Glomerular endothelial cell (primary cell): ENCODE measurements around the gene CMKLR1. TPM values are rescaled to one million over a fixed set of nuclear protein-coding genes. Genes with fewer than 3 reads are reported as not detected.

Source experiments
- DNase-seq: peaks from one replicate; pipeline ENCODE4 v3.0.0-alpha.2; 2011; ENCODE audit warnings: low read depth, low spot score; ENCODE audit errors: extremely low read depth
- total RNA-seq: library from RNA; depleted of rRNA; stranded (reverse); fragments of >200 nt; gene quantifications from 2 replicates; pipeline ENCODE4 v1.2.3, GENCODE V29; 2015

CMKLR1 gene
- total RNA-seq, 1 donor from 2014 or later: 0.06 TPM

DNA sequence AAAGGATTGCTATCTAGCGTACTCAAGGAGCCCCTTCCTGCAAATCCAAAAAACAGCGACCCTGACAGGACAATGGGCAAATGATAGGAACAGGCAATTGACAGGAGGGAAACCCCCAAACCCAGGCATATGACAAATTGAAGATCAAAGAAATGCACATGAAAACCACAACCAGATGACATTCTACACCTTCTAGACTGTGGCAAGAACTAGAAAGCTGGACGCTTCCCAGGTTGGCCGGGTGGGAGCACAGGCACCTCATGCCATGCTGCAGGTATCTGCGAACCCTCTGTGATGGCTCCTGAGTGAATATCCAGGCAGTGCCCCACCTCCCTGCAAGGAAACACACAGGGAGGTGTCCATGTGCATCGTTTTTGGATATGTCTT is 37.1 kb downstream of the CMKLR1 start:
- DNase-seq: no peak

DNA sequence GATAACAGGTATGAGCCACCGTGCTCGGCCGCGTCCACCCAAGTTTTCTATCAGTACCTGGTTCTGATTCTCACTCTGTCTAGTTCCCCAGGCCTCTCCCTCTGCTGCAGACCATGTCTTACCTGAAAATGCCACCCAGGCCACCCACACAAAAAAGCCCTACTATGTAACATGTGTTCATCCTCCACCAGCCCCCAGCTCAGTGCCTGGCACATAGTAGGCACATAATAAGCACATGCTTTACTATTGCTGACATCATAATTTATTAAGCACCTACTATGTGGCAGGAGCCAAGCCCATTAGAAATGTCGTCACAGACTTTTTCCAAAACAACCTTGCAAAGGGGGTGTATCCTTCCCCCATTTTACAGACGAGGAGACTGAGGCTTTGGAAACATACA is 37.8 kb downstream of the CMKLR1 start:
- no peak for DNase-seq

DNA sequence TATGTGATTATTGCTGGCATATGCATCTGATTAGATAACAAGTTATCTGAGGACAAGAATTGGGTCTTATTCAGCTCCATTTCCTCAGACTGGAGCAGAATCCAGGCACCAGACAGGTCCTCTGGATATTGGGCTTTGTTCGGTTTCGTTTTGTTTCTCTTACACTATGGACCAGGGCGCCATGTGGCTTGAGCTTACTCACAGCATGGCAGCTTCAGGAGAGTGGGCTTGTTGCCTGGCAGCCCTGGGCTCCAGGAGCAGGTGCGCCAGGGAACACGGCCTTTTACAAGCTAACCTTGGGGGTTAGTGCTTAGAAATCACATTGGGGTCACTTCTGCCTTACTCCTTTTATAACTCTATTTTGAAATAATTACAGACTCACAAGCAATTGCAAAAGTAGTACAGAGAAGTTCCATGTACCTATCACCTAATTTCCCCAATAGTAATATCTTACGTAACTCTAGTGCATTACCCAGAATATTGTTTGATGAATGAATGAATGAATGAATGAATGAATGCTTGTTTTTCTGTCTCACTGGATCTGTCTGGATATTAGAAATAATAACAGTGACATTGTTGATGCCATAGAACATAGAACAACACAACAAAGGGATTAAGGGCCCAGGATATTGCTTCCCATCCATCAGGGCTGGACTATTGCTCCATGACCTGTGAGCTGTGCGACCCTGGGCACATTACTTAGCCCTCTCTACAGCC is 39.0 kb downstream of the CMKLR1 start:
- DNase-seq: no peak

DNA sequence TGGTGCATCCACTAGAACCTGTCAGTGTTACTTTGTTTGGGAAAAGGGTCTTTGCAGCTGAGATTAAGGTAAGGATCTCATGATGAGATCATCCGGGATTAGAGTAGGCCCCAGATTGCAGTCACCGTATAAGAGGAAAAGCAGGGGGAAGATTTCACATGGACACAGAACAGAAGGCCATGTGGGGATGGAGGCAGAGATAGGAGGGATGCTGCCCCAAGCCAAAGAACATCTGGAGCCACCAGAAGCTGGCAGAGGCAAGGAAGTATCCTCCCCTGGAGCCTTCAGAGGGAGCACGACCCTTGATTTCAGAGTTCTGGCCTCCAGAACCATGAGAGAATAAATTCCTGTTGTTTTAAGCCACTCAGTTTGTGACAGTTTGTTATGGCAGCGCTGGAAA is 39.6 kb downstream of the CMKLR1 start:
- no peak for DNase-seq

DNA sequence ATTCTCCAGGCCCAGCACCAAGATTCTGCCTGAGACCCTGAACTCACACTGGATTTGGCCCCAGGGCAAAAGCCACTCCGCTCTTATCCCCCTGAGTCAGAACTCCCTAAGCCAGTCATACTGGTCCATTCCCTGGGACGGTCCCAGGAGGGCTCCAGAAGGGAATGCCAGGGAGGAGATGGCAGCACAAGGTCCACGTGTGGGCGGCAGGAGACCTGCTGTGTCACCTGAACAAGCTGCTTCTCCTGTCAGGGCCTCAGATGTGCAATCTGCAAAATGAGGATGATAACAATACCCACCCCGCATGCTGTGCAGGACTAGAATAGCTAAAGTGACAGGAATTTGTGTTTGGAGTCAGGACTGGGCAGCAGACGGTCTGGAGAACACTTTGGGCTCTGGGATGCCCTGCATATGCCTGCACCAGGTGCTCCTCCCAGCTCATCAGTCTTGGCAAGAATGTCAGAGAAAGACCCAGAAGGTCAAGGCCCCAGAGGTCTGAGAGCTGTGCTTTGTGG is 40.3 kb downstream of the CMKLR1 start:
- DNase-seq: no peak

DNA sequence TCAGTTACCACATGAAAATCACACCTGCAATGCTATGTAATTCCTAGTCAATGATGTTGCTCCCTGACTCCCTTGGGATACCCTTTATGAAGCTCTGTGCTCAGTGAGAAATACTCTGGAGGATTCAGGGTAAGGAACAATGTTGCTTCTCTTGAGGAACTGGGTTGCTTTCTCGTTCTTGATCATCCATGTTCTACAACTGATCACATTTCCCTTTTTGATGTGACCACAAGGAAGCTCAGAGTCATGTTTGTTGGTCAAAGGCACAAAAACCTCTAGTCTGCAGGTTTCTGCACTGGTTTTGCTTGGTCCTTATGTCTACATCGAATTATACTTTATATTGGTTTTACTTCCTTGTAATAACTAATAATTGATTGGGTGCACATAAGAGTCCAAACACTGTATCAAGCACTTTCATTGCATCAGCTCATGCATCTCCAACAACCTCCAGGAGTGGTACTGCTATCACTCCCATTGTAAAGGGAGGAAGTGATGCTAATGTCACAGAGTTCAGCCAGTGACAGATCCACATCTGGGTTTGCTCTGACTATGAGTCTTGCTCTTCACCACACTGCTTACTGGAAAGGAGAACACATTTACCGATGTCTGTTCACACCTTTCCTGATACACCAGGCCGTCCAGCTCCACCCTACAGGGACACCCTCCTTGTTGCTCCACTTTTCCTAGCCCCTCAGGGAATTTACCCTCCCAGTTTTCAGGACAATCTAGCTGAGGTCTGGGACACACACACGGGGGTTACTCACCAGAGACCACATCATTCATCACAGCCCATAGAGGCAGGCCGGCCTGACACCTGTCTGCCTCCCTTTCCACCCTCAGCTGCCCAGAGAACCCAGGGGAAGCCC is 41.0 kb downstream of the CMKLR1 start:
- no peak for DNase-seq

DNA sequence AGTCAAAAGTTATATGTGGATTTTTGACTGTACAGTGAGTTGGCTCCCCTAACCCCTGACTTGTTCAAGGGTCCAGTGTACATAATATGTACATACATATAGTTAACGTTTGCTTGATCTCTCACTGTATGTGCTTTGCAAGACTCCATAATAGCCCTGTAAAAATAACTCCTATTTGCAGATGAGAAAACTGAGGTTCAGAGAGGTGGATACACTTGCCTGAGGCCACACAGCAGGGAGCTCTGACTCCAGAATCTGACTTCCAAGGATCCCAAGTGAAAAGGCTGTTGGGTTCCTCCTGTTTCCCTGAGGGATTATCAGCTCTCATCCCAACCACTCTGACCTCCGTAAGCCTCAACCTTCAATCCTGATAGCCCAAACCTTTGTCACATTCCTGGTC is 41.7 kb downstream of the CMKLR1 start:
- no peak for DNase-seq

DNA sequence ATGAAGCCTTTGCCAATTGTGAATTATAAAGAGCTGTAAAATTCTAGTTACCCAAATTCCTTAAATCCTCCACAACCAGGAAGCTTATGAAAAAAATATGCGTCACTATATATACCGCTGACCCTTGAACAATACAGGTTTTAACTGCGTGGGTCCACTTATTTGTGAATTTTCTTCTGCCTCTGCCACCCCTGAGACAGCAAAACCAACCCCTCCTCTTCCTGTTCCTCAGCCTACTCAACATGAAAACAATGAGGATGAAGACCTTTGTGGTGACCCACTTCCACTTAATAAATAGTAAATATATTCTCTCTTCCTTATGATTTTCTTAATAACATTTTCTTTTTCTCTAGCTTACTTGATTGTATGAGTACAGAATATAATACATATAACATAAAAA is 42.2 kb downstream of the CMKLR1 start:
- DNase-seq: no peak

DNA sequence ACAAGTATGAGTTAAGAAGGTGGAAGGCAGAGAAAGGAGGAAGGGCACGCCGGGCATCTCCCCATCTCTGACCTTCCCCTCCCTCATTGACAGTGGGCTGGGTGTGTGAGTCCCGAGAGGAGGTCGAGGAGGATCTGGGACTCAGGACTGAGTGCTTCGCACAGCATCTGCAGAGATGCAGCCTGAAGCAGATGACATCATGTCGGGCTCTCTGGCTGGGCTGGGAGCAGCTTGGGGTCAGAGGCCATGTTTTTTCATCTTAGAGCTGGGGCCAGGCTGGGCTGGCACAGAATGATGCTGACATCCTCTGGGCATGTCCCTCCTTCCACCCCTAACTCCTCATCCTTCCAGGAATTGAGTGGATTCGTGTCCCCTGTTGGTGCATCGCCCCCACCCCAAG is 43.5 kb downstream of the CMKLR1 start:
- no peak for DNase-seq

DNA sequence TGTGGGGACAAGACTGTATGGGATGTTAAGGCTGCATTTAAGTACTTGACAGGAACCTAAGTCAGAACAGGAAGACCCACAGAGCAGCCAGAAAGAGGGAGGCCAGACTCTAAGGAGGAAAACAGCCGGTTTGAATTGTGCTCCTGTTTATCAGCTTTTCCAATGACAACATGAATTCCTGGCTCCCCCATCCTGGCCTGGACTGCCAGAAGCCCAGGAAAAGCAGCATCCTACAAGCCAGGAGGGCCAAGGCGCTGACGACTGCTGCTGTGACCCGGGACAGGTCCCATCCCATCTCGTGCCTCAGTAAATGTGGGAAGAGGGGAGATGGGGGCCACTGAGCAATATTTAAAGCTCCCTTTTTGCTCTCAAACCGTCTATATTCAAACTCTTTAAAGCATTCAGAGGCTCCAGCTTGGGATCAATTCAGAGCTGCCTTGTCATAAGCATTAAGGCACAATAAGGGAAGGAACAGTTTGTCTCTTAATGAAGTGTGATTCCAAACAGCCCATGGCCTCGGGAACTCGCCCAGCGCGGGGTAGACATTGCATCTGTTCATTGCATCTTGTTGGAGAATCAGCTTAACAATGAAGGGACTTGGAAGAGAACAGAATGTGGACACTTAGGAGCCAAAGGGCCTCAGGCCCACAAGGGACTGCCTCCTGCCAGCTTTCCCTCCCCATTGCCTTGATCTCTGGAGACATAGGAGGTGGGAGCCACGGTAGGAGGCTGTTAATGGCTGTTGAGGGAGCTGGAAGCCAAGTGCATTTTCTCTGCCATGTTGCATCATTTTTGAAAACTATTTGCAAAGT is 49.6 kb downstream of the CMKLR1 start:
- DNase-seq: no peak

DNA sequence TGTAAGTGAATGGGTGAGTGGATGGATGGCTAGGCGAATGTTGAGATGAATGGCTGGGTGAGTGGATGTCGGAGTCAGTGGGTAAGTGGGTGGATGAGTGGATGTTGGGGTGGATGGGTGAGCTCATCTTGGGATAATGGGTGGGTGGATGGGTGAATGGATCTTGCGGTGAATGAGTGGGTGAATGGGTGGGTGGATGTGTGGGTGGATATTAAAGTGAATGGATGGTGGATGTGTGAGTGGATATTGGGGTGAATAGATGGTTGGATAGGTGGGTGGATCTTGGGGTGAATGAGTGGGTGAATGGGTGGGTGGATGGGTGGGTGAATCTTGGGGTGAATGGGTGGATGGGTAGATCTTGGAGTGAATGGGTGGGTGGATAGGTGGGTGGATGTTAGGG is 51.9 kb downstream of the CMKLR1 start:
- no peak for DNase-seq

DNA sequence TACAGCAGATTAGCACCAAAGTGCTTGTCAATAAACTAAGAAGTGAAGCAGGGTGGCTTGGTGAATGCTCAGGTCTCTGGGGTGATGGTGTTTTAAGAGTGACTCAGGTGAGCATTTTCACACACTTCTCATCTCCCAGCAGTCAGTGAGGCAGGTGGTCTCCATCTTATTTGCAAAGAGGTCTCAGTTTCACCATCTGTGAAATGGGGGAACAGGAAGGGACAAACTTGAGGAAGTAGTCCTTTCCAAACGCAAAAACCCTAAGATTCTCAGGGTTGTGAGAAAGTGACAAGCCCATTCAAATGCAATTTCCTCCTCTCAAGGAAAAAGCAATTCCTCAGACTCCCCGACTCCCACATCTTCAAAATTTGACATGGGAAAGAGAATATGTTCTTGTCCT is 54.1 kb downstream of the CMKLR1 start:
- no peak for DNase-seq

DNA sequence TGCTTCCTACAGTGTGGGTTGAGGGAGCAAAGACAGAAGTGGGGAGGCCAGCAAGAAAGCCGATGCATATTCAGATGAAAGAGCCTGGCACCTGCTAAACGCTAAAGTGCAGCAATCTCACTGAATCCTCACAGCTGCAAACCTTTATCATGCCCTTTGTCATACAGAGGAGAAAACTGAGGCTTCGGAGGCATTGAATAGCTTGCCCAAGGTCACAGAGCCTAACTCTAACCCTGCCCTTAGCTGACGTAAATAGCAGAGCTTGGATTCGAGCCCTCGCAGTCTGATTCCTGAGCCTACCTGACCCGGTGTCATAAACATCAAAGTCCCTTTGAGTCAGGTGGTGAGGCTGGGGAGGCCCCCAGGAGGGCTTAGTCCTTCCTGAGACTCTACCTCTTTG is 54.9 kb downstream of the CMKLR1 start:
- no peak for DNase-seq

DNA sequence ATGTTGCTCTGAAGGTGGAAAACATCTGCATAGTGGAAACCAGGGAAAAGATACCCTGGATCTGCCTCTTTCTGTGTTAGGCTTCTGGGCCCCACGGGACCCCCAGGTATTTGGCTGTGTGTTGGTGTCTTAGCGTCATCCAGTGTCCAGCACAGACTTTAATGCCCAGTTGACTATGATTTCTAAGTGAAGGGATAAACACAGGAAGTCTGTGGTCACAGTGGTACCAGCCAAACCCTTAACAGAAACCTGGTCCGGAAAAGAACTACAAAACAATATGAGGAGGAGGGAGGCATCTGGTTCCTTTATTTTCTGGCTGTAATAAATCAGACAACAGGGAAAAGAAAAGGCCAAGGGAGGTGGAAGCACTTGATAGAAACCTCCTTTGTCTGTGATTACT is 56.4 kb downstream of the CMKLR1 start:
- no peak for DNase-seq

DNA sequence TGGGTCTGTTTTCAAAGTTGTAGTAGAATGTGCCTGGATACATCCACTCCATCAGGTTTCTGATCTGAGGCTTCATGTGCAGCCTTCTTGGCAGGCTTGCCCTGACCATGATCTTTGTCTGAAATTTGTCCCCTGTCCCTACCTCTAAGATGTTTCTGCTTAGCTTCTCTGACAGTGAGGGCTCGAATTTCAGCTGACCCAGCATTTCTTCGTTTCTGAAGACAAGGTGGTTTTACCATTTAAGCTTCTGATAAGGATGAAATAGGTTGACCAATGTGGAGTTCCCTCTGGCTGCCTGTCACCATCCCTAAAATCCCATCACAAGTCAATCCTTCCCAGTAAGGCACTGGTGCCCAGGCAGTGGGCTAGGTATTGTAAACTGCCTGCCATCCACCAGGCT is 57.0 kb downstream of the CMKLR1 start:
- no peak for DNase-seq

DNA sequence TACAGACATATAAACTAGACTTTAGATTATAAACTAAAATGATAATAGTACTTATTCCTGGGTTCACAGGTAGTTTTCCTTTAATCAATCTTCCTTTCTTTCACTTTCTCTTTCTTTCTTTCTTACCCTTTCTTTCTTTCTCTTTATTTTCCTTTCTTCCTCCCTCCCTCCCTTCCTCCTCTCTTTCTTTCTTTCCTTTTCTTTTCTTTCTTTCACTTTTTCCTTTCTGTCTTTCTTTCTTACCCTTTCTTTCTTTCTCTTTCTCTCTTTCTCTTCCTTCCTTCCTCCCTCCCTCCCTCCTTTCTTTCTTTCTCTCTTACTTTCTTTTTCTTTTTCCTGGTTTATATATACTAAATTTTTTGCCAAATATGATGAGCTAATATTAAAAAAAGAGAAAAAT is 61.5 kb downstream of the CMKLR1 start:
- no peak for DNase-seq

DNA sequence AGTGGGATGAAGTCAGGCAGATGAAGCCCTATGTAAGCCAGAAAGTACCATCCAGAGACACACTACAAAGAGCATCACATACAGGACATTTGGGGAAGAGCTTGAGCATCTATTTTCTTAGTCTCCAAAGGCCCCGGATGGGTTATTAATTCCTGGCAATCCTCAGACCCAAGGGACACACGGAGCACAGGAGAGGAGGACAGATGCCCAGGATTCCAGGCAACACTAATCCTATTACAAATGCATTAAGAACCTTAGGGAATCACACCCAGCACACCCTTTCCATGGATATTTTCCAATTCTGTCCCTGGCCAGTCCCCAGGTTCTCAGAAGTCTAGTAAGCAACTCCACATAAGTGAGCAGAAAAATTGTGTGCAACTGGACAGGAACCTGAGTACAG is 65.9 kb downstream of the CMKLR1 start:
- no peak for DNase-seq

DNA sequence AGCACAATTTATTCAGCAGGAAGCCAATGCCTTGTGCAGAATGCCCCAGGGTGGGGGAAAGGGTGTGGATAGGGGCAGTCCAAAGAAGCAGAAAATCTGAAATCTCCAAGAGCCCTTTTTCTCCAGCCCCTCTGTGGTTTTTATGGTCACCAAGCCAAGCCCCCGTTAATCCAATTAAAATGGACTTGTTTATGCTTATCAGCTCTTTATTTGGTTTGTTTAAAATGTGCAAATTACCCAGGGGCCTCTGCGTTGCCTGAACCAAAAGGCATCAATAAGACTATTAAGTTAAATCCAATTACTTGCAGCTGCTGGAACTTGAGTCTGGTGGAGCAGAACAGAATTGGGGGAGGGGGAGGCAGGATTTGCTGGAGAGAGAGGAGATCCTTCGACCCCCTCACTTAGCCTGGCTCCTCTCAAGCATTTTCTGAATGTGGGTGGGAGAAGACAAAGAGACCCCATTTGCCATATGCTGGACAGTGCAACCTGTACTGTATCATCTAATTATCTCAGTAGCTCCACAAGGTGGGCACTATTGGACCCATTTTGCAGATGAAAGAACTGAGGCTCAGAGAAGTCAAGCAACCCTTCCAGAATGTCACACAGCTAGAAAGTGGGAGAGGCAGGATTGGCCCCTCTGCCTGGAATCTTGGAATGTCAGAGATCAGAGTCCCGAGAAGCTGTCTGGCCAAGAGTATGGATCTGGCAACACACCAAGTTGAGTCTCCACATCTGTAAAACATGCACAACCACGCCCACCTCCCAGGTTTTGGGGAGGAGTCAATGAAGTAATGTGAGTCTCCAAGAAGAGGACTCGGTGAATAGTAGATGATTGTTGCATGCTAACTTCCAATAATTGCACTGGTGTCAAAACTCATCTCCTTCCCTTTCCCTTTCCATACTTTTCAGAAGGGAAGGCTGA is 66.9 kb downstream of the CMKLR1 start:
- DNase-seq: no peak

DNA sequence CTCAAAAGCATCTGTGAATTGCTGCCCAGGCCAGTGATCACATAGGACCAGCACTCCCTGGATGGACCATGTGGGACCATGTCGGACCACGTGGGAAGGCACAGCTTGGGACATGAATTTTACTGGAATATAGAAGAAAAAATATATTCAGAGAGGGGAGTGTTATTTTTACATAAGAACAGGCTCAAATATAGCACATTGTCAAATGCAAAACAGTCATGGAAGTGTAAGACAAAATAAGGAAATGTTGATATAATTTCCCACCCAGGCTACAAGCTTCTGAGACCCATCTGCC is 68.3 kb downstream of the CMKLR1 start:
- no peak for DNase-seq

DNA sequence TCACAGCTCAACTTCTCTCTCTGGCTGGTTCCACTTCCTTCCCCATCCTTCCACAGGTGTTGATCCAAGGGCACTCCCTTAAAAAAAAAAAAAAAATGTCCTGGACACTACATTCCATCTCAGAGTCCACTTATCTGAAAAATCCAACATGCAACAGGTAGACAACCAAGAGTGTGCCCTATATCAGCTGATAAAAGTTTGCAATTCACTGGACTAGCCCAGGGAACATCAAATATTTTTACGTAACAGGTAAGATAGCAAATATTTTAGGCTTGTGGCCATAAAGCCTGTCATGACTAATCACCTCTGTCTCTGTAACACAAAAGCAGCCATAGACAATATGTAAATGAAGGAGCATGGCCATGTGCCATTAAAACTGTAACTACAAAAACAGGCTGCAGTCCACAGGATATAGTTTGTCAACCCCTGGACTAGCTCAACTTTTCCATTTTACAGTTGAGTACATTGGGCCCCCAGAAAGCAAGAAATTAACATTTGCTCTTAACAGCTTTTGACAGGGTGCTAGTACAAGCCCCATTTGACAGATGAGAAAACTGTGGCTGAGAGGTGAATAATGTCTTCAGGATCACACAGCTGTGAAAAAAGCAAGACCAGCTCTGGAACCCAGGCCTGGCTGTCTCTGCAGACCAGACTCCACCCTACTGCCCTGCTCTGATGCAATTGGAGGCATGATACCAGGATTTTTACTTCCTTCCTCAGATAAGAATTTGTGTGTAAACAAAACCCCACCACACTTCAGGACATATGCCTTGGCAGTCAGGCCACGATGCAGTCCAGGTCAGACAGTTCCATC is 68.9 kb downstream of the CMKLR1 start:
- DNase-seq: no peak
